ENCODE data around the gene METTL2A.
"Not testable (repeated sequence)": the region's sequence is repeated elsewhere in the genome, so short reads cannot be mapped to it uniquely, and the experiment has no call there.

The METTL2A gene

GRCh38 chr17:62470666-62471379 lies 47.1 kb downstream of the METTL2A start:
- H3K4me3 ChIP-seq (ENCODE audit: low read depth, low read length); DNase-seq (ENCODE audit: low read depth); in situ Hi-C loops (cut with HindIII; ENCODE audit: low sequenced_read_pairs): not testable (repeated sequence)

DNA sequence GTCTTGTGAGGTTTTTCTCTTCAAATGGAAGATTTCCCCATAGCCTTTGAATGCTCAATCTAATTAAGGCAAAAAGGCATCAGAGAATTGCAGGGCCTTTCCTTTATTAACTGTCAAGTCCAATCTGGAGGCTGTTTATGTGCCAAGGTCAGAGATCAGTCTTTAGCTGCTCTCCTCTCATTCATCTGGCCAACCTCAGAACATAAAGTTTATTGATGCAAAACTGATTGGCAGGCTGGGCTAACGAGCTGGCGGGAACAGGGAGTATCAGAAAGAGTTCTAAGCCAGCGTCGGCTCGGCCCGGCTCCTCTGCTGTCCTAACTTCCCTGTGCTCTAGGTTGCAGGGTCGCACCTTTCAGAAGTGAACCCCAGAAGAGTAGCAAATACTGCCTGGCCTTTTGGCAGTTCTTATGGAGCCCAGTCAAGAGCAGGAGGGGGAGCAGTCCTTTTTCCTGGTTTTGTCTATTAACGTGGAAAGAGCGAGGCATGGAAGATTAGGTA lies 47.7 kb downstream of the METTL2A start:
- H3K4me3 ChIP-seq (ENCODE audit: low read depth, low read length); in situ Hi-C loops (cut with HindIII; ENCODE audit: low sequenced_read_pairs); DNase-seq (ENCODE audit: low read depth): not testable (repeated sequence)

- in situ Hi-C loops (cut with HindIII; ENCODE audit: low sequenced_read_pairs); DNase-seq (ENCODE audit: low read depth): not testable (repeated sequence)
Observed at GRCh38 chr17:62473030-62473982, 49.6 kb downstream of the METTL2A start.

DNA sequence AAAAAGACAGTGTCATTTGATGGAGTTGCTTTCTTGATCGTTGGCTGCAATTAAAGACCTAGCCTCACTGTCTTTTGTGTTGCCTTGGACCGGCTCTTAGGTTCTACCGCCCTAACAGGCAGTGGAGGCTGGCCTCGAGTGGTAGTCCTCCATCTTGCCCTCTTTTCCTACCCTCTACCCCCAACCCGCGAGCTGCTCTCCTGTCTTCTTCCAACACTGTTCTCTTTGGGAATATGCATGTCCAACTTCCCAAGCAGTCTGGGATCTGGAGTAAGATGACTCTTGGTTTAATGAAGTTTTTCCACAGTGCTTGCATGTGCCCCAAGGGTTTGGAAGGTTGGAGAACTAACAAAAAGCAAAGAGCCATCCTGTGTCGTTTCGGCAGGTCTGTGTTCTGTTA lies 53.4 kb downstream of the METTL2A start:
- in situ Hi-C loops (cut with HindIII; ENCODE audit: low sequenced_read_pairs); DNase-seq (ENCODE audit: low read depth): not testable (repeated sequence)
- H3K4me3 ChIP-seq (ENCODE audit: low read depth, low read length) = peak overlapping the region; percentile 67

More at GRCh38 chr17:62473030-62473982, 49.6 kb downstream of the METTL2A start:
- not testable (repeated sequence) for H3K4me3 ChIP-seq (ENCODE audit: low read depth, low read length)

DNA sequence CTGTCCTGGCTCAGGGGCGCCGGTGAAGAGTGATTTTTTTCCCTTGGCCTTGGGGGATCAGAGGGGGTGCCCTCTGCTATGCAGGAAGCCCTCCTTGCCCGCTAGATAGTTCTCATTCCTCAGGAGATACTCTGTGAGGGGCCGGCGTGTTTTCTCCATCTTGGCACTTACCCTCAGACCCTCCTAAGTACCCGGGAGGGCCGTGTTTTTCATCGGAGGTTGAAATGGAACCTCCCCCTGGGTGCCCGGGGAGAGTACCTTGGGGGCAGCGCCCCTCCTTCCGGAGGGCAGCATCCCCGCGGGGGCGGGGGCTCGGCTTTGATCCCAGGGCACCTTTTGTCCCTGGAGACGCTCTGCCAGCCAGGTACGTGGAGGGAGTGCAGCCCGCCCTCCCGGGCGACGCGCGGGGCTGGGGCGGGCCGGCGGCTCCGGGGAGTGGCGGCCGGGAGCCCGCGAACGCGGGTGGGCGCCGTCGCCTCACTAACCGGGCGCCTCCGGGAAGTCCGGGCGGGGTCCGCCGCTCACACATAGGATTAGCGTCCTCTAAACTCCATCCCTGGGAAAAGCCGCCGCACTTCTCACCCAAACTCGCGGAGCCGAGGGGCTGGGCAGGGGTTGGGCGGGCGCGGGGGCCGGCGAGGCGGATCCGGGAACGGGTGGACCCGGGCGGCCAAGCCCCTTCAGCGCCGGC lies 54.2 kb downstream of the METTL2A start:
- in situ Hi-C loops (cut with HindIII; ENCODE audit: low sequenced_read_pairs); DNase-seq (ENCODE audit: low read depth): not testable (repeated sequence)
- H3K4me3 ChIP-seq (ENCODE audit: low read depth, low read length) = peak overlapping the region; percentile 67

DNA sequence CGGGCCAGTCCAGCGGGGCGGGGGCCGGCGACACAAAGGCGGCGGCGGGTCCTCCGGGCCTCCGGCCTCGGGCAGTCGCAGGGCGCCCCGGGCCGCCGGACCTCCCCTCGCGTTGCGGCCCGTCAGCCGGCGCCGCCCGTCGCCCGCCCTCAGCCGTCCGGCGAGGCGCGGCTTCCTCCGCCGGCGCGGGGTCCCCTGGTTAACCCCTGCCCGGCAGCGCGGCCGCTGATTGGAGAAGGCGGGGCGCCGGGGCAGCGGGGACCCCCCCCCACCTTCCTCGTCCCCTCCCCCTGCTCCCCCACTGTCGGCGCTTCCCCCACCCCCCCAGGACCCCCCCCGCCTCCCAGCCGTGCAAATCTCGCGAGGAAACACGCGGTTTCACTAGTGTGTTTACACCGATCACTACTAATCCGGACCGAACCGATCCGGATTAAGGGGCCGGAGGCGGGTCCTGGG lies 54.8 kb downstream of the METTL2A start, which contains the start of gene TLK2:
Gene TLK2, plus strand, starts transcription at position 402 of the 456 bp plus-strand sequence. CDS start 2,301 bp downstream, outside the sequence.
- H3K4me3 ChIP-seq (ENCODE audit: low read depth, low read length) = peak within 1 kb of the TSS; percentile 67
- in situ Hi-C loops (cut with HindIII; ENCODE audit: low sequenced_read_pairs) = no loop called here
- TF ChIP-seq, protein P1, sequence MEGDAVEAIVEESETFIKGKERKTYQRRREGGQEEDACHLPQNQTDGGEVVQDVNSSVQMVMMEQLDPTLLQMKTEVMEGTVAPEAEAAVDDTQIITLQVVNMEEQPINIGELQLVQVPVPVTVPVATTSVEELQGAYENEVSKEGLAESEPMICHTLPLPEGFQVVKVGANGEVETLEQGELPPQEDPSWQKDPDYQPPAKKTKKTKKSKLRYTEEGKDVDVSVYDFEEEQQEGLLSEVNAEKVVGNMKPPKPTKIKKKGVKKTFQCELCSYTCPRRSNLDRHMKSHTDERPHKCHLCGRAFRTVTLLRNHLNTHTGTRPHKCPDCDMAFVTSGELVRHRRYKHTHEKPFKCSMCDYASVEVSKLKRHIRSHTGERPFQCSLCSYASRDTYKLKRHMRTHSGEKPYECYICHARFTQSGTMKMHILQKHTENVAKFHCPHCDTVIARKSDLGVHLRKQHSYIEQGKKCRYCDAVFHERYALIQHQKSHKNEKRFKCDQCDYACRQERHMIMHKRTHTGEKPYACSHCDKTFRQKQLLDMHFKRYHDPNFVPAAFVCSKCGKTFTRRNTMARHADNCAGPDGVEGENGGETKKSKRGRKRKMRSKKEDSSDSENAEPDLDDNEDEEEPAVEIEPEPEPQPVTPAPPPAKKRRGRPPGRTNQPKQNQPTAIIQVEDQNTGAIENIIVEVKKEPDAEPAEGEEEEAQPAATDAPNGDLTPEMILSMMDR (IDR thresholded peaks at IDR 0.05; ENCODE audit: low read depth, low read length, missing control alignments) = no peak
- DNase-seq (ENCODE audit: low read depth) = peak; percentile 13

GRCh38 chr17:62478880-62479638 lies 55.4 kb downstream of the METTL2A start:
- in situ Hi-C loops (cut with HindIII; ENCODE audit: low sequenced_read_pairs) = not testable (repeated sequence)
- peak overlapping the region; percentile 67 for H3K4me3 ChIP-seq (ENCODE audit: low read depth, low read length)

GRCh38 chr17:62479639-62480258 lies 56.1 kb downstream of the METTL2A start:
- peak overlapping the region; percentile 67 for H3K4me3 ChIP-seq (ENCODE audit: low read depth, low read length)
- DNase-seq (ENCODE audit: low read depth); in situ Hi-C loops (cut with HindIII; ENCODE audit: low sequenced_read_pairs): not testable (repeated sequence)

More at GRCh38 chr17:62478880-62479638, 55.4 kb downstream of the METTL2A start:
- DNase-seq (ENCODE audit: low read depth) = not testable (repeated sequence)

GRCh38 chr17:62482553-62482952 lies 58.9 kb downstream of the METTL2A start:
- in situ Hi-C loops (cut with HindIII; ENCODE audit: low sequenced_read_pairs); H3K4me3 ChIP-seq (ENCODE audit: low read depth, low read length); DNase-seq (ENCODE audit: low read depth): not testable (repeated sequence)

DNA sequence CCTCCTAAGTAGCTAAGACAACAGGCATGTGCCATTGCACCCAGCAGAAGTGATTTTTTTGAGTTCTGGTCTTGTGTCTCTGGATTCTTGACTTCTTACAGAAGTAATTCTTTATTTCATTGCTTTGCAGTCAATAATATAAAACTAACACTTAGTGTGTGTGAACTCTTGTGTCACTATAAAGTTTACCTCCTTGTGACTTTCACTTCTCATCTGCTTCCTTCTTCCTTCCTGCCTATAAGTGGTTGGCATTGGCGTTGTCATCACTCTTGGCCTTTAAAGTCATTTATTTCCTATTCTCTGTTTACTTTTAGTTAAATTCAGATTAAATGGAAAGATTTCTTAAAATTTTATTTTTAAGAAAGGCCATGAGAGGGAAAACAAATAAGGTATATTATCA lies 67.3 kb downstream of the METTL2A start:
- H3K4me3 ChIP-seq (ENCODE audit: low read depth, low read length); DNase-seq (ENCODE audit: low read depth); in situ Hi-C loops (cut with HindIII; ENCODE audit: low sequenced_read_pairs): not testable (repeated sequence)

GRCh38 chr17:62493049-62493655 lies 69.5 kb downstream of the METTL2A start:
- DNase-seq (ENCODE audit: low read depth); in situ Hi-C loops (cut with HindIII; ENCODE audit: low sequenced_read_pairs); H3K4me3 ChIP-seq (ENCODE audit: low read depth, low read length): not testable (repeated sequence)

DNA sequence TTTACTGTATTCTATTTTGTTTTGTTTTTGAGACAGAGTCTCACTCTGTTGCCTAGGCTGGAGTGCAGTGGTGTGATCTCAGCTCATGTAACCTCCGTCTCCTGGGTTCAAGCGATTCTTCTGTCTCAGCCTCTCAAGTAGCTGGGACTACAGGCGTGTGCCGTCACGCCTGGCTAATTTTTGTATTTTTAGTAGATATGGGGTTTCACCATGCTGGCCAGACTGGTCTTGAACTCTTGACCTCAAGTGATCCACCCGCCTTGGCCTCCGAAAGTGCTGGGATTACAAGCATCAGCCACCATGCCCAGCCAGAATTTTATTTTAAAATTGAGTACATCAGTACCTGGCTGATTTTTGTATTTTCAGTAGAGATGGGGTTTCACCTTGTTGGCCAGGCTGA lies 70.4 kb downstream of the METTL2A start:
- H3K4me3 ChIP-seq (ENCODE audit: low read depth, low read length); in situ Hi-C loops (cut with HindIII; ENCODE audit: low sequenced_read_pairs); DNase-seq (ENCODE audit: low read depth): not testable (repeated sequence)

DNA sequence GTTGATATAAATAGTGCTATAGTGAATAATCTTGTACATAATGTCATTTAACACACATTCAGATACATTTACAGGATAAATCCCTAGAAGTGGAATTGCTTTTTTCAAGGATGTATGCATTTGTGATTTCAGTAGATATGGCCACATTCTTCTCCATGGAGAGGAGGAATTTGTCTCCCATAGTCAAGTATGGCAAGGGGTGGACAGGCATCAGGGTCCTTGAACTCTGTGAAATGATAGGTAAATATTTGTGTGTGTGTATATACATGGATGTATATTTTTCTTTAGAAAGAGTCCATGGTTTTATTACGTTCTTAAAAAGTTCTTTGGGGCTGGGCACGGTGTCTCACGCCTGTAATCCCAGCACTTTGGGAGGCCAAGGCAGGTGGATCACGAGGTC lies 72.6 kb downstream of the METTL2A start:
- H3K4me3 ChIP-seq (ENCODE audit: low read depth, low read length); DNase-seq (ENCODE audit: low read depth); in situ Hi-C loops (cut with HindIII; ENCODE audit: low sequenced_read_pairs): not testable (repeated sequence)

- H3K4me3 ChIP-seq (ENCODE audit: low read depth, low read length); DNase-seq (ENCODE audit: low read depth); in situ Hi-C loops (cut with HindIII; ENCODE audit: low sequenced_read_pairs): not testable (repeated sequence)
Observed at GRCh38 chr17:62498796-62499195, 75.1 kb downstream of the METTL2A start.

All from astrocyte of the cerebellum (primary cell).